Testis (tissue), 3 donors: ENCODE measurements around the gene TBX1. TPM values are rescaled to one million over a fixed set of nuclear protein-coding genes. Genes with fewer than 3 reads are reported as not detected.
A peak's percentile ranks its signal among the peaks of the same experiment; 100 is the strongest.

Experiments
- DNase-seq: peaks from one replicate; pipeline ENCODE4 v3.0.0-alpha.2; 2019
- H3K27ac ChIP-seq, 2 donors: fragments of 200-600 bp; sonication (generic); one replicate each; pipeline ENCODE4 v1.5.1; 2019
- H3K27me3 ChIP-seq: fragments of 200-600 bp; sonication (generic); one replicate; pipeline ENCODE4 v1.5.1; 2019
- H3K36me3 ChIP-seq: fragments of 200-600 bp; sonication (generic); one replicate; pipeline ENCODE4 v1.5.1; 2017; ENCODE audit warnings: low read depth; ENCODE audit errors: missing control alignments
- H3K4me1 ChIP-seq: fragments of 200-600 bp; sonication (generic); one replicate; pipeline ENCODE4 v1.5.1; 2019
- H3K4me3 ChIP-seq, 2 donors: fragments of 200-600 bp; sonication (generic); one replicate each; pipeline ENCODE4 v1.5.1; 2017 to 2019
- H3K9me3 ChIP-seq: fragments of 200-600 bp; sonication (generic); one replicate; pipeline ENCODE4 v1.5.1; 2017
- POLR2A ChIP-seq: fragments of 450-650 bp; IDR thresholded peaks from one replicate; pipeline ENCODE4 v1.6.1; 2017; ENCODE audit warnings: antibody characterized with exemption, mild to moderate bottlenecking, moderate library complexity
- WGBS, 2 donors: methylation state at CpG; one replicate each; pipeline ENCODE4 v1.1.5; 2018; 5-methylcytosine and 5-hydroxymethylcytosine counted together
- intact Hi-C: fragments of 100-400 bp; cut with DNase I; formaldehyde crosslinking; loops from one replicate; pipeline ENCODE4 v1.15.1; 2023; ENCODE audit warnings: low total_unique reads
- polyA plus RNA-seq: library from polyadenylated mRNA; stranded (reverse); fragments of 350-450 nt; fragmentation: Illumina TruSeq; extraction: RNeasy Lipid Tissue Mini Kit (QIAGEN cat#74804); gene quantifications from one replicate; pipeline ENCODE4 v1.2.3, GENCODE V29; 2014; ENCODE audit warnings: low read depth, low replicate concordance; ENCODE audit not compliant: insufficient read depth
- total RNA-seq, 2 donors: library from RNA; depleted of rRNA; stranded (reverse); fragments of >200 nt; gene quantifications; one replicate each; pipeline ENCODE4 v1.2.3, GENCODE V29; 2016
- TF ChIP-seq, protein P1 (sequence below), 3 experiments: fragments of 450-650 bp in 2 of 3; fragments of 200-600 bp in 1 of 3; sonication (generic) in 1 of 3; IDR thresholded peaks; one replicate each; pipeline ENCODE4 v1.5.1; 2016 to 2019; ENCODE audit warnings: antibody characterized with exemption in 3 of 3, mild to moderate bottlenecking in 2 of 3, moderate library complexity in 1 of 3

TBX1 gene
- total and polyA plus RNA-seq, 3 donors from 2014 or later, result 18.1 to 43.4 (median 23.3) TPM

DNA sequence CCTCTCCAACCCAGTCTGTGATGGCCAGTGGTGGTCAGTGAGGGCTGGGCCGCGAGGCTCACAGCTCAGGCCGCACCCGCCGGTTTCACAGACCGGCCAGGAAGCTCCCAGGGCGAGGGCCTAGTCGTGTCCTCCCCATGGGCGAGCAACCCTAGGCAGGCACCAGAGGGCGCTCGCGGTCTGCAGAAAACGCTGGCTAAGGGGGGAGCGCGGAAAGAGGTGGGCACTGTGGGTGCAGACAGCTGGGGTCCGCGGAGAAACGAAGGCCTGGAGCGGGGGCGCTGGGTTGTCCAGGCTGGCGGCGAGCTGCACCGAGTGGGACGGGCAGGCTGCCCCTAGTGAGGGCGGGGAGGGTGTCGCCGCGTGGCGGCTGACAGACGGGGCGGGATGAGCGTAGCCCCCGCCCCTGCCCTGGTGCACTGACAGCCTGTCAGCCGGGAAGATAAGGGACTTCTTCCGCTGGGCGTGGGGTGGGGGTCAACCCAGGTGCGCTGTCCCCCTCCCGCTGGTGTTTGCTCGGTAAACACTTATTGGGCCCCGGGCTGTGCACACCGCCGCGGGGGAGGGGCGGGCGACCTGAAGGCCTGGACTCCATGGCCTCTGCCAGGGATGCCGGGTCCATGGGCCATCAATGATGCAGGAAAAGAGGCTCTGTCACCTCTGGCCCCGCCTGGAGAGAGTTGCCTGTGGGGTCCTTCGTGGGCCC, 29.8 kb upstream of the TBX1 start:
- TF ChIP-seq, protein P1, sequence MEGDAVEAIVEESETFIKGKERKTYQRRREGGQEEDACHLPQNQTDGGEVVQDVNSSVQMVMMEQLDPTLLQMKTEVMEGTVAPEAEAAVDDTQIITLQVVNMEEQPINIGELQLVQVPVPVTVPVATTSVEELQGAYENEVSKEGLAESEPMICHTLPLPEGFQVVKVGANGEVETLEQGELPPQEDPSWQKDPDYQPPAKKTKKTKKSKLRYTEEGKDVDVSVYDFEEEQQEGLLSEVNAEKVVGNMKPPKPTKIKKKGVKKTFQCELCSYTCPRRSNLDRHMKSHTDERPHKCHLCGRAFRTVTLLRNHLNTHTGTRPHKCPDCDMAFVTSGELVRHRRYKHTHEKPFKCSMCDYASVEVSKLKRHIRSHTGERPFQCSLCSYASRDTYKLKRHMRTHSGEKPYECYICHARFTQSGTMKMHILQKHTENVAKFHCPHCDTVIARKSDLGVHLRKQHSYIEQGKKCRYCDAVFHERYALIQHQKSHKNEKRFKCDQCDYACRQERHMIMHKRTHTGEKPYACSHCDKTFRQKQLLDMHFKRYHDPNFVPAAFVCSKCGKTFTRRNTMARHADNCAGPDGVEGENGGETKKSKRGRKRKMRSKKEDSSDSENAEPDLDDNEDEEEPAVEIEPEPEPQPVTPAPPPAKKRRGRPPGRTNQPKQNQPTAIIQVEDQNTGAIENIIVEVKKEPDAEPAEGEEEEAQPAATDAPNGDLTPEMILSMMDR (IDR thresholded peaks at IDR 0.05), result peak; percentile 85 to 93 (median 91)
- TF ChIP-seq POLR2A, result no peak
- intact Hi-C loops, result loop anchor here (5.0 kb wide), 1 partner anchor 181 kb away; no protein-coding TSS in a partner anchor
- Histone ChIP-seq H3K4me1 (no peaks in the 10 kb centered on the region), H3K9me3 (no peaks in the 10 kb centered on the region), H3K36me3 (no peaks in the 10 kb centered on the region), H3K27me3 (no peaks in the 10 kb centered on the region), H3K27ac (no peak overlapping the region), H3K4me3 (peak overlapping the region in 1 of 2 donors; percentile 14)
- WGBS, 2 donors, result 29 to 40% methylated on average over 3 to 47 of the region's 48 CpGs
- peak; percentile 85 for DNase-seq

GRCh38 chr22:19731361-19732135, 29.0 kb upstream of the TBX1 start:
- H3K27me3 ChIP-seq, result no peaks in the 10 kb centered on the region
- 69 to 95% methylated on average over 4 to 21 of the region's 21 CpGs for WGBS, 2 donors
- H3K27ac ChIP-seq, result no peak overlapping the region
- intact Hi-C loops, result loop anchor here (5.0 kb wide), 1 partner anchor 181 kb away; no protein-coding TSS in a partner anchor
- H3K4me1 ChIP-seq, result no peaks in the 10 kb centered on the region
- H3K9me3 ChIP-seq, result no peaks in the 10 kb centered on the region
- H3K36me3 ChIP-seq, result no peaks in the 10 kb centered on the region
- TF ChIP-seq, protein P1 (IDR thresholded peaks at IDR 0.05), result no peak
- no peak for TF ChIP-seq POLR2A
- H3K4me3 ChIP-seq, result no peak overlapping the region
- DNase-seq, result no peak

DNA sequence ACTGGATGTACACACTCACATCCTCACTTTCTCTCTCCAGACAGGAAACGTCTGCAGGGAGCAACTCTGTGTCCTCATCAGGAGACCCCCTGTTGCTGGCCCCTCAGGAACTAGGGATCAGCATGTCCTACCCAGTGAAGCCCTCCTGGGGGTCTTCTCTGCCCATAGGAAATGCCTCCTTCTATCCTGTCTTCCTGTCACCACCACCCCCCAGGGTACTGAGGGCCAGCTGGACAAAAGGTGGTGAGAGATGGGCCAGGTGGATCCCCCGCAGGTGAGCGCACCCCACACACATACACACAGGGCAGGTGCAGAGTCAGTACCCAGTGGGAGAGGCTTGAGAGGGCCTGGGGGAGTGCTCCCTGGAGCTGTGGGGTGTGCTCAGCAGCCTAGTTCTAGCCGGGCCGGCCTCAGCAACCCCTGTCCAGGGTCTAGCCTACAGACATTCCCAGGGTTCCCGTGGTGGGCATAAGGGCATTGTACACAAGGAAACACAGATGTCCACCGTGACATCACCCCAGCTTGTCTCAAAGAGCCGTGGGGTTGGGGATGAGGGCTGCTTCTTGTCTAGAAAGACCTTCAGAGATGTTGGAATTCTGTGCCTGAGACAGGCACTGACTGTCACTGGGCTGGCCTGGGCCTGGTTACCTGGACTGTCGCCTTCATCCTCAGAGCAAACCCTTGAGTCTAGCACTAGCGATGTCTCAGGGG, 28.0 kb upstream of the TBX1 start:
- WGBS, 2 donors, result 90% methylated on average over 9 to 10 of the region's 10 CpGs
- Histone ChIP-seq H3K36me3 (no peaks in the 10 kb centered on the region), H3K27me3 (no peaks in the 10 kb centered on the region), H3K4me1 (no peaks in the 10 kb centered on the region), H3K4me3 (no peak overlapping the region), H3K9me3 (no peaks in the 10 kb centered on the region), H3K27ac (no peak overlapping the region)
- DNase-seq, result no peak
- intact Hi-C loops, result loop anchor here (5.0 kb wide), 1 partner anchor 180 kb away; no protein-coding TSS in a partner anchor
- TF ChIP-seq, protein P1 (IDR thresholded peaks at IDR 0.05), result no peak
- TF ChIP-seq POLR2A, result no peak

DNA sequence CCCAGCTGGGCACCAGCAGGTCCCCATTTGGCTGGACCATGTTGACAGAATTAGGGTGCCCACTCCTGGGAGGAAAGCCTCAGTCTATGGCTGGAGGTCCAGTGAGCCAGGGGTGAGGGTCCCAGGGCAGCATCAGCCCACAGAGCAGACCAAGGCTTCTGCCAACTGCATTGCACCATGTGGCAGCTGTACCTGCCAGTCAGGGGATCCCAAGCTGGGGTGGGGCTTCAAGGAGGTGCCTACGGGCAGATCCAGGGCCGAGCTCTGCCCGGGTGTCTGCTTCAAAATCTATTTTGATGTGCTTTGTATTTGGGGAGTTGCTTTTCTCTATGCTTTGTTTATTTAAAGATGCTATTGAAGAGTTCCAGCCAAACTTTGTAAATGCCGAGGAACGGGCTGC, 26.8 kb upstream of the TBX1 start:
- no peak overlapping the region for H3K27ac ChIP-seq
- H3K9me3 ChIP-seq, result no peaks in the 10 kb centered on the region
- 90 to 91% methylated on average over 5 of the region's 5 CpGs for WGBS, 2 donors
- intact Hi-C loops, result loop anchor here (5.0 kb wide), 1 partner anchor 179 kb away; no protein-coding TSS in a partner anchor
- H3K36me3 ChIP-seq, result no peaks in the 10 kb centered on the region
- DNase-seq, result no peak
- H3K27me3 ChIP-seq, result no peaks in the 10 kb centered on the region
- TF ChIP-seq, protein P1 (IDR thresholded peaks at IDR 0.05), result no peak
- no peak for TF ChIP-seq POLR2A
- no peak overlapping the region for H3K4me3 ChIP-seq
- H3K4me1 ChIP-seq, result no peaks in the 10 kb centered on the region
